ENCODE results near the gene RNF207. TPM values are rescaled to one million over a fixed set of nuclear protein-coding genes. Genes with fewer than 3 reads are reported as not detected.
A peak's percentile ranks its signal among the peaks of the same experiment; 100 is the strongest.

Gene RNF207
- total RNA-seq, 1 experiment from 2014 or later, result 7.8 TPM

GRCh38 chr1:6184083-6184783 lies 21.7 kb upstream of the RNF207 start:
- H3K27me3 ChIP-seq, result no peaks in the 10 kb centered on the region
- peaks cover 45% of the 10 kb centered on the region for H3K36me3 ChIP-seq
- no peaks in the 10 kb centered on the region for H3K9me3 ChIP-seq
- H3K4me3 ChIP-seq, result no peak overlapping the region
- no peak for DNase-seq

GRCh38 chr1:6185151-6185550 lies 20.8 kb upstream of the RNF207 start:
- H3K9me3 ChIP-seq, result no peaks in the 10 kb centered on the region
- no peak overlapping the region for H3K4me3 ChIP-seq
- DNase-seq, result no peak
- peaks cover 55% of the 10 kb centered on the region for H3K36me3 ChIP-seq
- no peaks in the 10 kb centered on the region for H3K27me3 ChIP-seq

- Histone ChIP-seq H3K27me3 (no peaks in the 10 kb centered on the region), H3K4me3 (no peak overlapping the region), H3K36me3 (peaks cover 61% of the 10 kb centered on the region), H3K9me3 (no peaks in the 10 kb centered on the region)
- no peak for DNase-seq
Observed at GRCh38 chr1:6185635-6186382, 20.1 kb upstream of the RNF207 start.

DNA sequence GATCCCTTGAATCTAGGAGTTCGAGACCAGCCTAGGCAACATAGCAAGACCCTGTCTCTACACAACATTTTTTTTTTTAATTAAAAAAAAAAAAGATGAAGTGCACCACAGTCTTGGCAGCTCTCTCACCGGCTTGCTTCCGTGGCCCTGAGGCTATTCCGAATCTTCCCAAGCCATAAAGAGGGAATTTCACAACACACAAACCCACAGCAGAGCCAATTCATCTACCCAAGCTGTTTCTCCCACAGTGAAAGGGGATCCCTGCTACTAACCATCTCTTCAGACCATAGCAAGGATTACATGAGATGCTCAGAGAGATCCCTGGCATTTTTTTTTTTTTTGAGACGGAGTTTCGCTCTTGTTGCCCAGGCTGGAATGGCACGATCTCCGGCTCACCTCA lies 17.5 kb upstream of the RNF207 start:
- Histone ChIP-seq H3K9me3 (no peaks in the 10 kb centered on the region), H3K36me3 (peaks cover 82% of the 10 kb centered on the region), H3K4me3 (no peak overlapping the region), H3K27me3 (no peaks in the 10 kb centered on the region)
- no peak for DNase-seq

DNA sequence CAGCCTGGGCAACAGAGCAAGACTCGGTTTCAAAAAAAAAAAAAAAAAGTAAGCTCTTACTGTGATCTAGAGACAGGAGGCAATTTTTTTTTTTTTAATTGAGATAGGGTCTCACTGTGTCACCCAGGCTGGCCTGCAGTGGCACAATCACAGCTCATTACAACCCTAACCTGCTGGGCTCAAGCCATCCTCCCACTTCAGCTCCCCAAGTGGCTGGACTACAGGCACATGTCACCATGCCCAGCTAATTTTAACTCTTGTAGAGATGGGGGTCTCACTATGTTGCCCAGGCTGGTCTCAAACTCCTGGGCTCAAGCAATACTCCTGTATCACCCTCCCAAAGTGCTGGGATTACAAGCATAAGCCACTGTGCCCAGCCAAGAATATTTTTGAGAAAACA lies 14.0 kb upstream of the RNF207 start:
- H3K36me3 ChIP-seq, result peaks cover 89% of the 10 kb centered on the region
- H3K27me3 ChIP-seq, result no peaks in the 10 kb centered on the region
- DNase-seq, result no peak
- no peak overlapping the region for H3K4me3 ChIP-seq
- H3K9me3 ChIP-seq, result no peaks in the 10 kb centered on the region

- no peaks in the 10 kb centered on the region for H3K9me3 ChIP-seq
Observed at GRCh38 chr1:6197746-6198427, 8.0 kb upstream of the RNF207 start.

DNA sequence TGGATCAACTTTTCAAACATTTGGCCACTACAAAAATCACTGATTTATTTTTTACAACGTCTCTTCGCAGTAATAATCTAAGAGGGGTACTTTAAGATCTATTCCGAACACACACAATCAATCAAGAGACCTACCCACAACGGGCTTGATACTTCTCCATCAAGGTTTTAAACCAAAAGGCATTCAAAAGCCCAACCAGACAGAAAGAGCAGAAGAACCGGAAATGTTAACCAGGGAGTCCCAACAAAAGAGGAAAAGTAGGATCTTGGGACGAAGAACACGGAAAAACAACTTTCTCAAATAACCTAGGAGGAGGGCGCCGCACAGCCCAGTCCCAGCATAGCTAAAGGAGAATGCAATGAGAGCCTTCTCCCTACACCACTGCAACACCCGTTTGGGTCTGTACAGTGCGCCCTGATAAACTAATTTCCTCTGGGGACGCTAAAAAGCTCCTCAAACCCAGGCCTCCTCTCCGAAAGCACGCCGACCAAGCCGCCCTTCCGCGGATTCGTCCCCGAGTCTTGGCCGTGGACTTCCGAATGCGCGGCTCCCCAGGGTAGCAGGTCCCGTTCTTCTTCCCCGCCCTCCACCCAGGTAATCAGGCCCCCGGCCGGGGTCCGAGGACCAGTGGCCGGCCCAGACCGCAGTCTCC lies 7.1 kb upstream of the RNF207 start:
- DNase-seq, result no peak
- H3K36me3 ChIP-seq, result peaks cover 58% of the 10 kb centered on the region
- peak overlapping the region; percentile 97 for H3K4me3 ChIP-seq
- H3K9me3 ChIP-seq, result no peaks in the 10 kb centered on the region
- H3K27me3 ChIP-seq, result no peaks in the 10 kb centered on the region

More at GRCh38 chr1:6197746-6198427, 8.0 kb upstream of the RNF207 start:
- no peaks in the 10 kb centered on the region for H3K27me3 ChIP-seq
- H3K4me3 ChIP-seq, result peak overlapping the region; percentile 97
- H3K36me3 ChIP-seq, result peaks cover 64% of the 10 kb centered on the region
- DNase-seq, result no peak

- Histone ChIP-seq H3K27me3 (no peaks in the 10 kb centered on the region), H3K36me3 (peaks cover 50% of the 10 kb centered on the region), H3K4me3 (peak within 1 kb of the TSS; percentile 97), H3K9me3 (no peaks in the 10 kb centered on the region)
- peak; percentile 98 for DNase-seq
Observed at GRCh38 chr1:6199298-6200187, 6.4 kb upstream of the RNF207 start, which contains the start of gene RPL22. TSS of gene RPL22 (minus strand) at chr1:6199595. CDS start at chr1:6199573, 22 bp downstream.

DNA sequence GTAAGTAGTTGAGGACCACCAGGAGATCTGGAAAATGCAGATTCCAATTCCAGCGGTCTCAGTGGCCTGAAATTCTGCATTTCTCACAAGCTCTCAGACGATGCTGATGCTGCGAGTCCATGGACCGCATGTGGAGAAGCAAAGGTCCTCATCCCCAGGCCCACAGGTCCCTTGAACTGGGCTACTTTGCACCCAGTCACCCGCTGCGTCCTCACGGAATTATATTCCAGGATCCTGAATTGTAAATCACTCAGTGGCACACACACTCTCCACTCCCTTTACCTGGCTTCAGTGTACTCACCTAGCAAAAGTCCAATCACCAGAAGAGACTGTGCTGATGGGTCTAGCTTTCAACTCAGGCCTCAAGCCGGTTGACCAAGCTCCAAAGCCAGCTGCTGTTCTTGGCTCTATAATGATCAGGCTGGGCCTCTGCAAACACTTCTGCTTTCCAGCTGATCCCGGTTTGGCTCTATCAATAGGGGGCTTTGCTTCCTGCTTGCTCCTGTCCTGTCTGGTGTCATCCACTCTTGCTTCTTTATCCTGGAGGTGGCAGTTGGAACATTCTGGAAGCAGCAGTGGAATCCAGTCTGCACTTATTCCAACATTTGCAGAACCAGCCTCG lies 5.6 kb upstream of the RNF207 start:
- H3K9me3 ChIP-seq, result no peaks in the 10 kb centered on the region
- no peaks in the 10 kb centered on the region for H3K27me3 ChIP-seq
- H3K36me3 ChIP-seq, result peaks cover 47% of the 10 kb centered on the region
- peak overlapping the region; percentile 97 for H3K4me3 ChIP-seq
- no peak for DNase-seq

DNA sequence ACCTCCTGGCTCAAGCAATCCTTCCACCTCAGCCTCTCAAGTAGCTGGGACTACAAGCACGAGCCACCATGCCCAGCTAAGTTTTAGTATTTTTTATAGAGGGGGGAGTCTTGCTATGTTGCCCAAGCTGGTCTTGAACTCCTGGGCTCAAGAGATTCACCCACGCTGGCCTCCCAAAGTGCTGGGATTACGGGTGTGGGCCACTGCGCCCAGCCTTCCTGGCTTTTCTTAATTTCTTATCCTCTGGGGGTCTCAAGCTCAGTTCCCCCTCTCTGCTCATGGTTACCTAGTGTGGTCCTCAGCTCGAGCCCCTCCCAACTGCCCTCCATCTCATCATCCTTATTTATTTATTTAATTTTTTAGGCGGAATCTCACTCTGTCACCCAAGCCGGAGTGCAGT lies 3.7 kb upstream of the RNF207 start:
- Histone ChIP-seq H3K36me3 (peaks cover 27% of the 10 kb centered on the region), H3K4me3 (no peak overlapping the region), H3K27me3 (no peaks in the 10 kb centered on the region), H3K9me3 (no peaks in the 10 kb centered on the region)
- DNase-seq, result no peak

DNA sequence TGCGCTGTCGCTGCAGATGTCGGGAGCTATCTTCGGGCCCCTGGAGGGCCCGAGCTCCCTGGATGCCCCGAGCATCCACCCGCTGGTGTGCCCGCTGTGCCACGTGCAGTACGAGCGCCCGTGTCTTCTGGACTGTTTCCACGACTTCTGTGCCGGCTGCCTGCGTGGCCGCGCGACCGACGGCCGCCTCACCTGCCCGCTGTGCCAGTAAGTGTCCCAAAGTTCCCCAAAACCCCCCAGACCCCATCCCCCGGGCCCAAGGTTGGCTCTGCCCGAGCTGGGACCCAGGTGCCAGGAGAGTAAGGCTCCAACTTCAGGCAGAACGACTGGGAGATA lies 569 bp downstream of the RNF207 start:
- no peaks in the 10 kb centered on the region for H3K27me3 ChIP-seq
- peaks cover 19% of the 10 kb centered on the region for H3K36me3 ChIP-seq
- no peak for DNase-seq
- H3K4me3 ChIP-seq, result no peak overlapping the region
- no peaks in the 10 kb centered on the region for H3K9me3 ChIP-seq

- DNase-seq, result no peak
- Histone ChIP-seq H3K27me3 (no peaks in the 10 kb centered on the region), H3K4me3 (no peak overlapping the region)
Observed at GRCh38 chr1:6207075-6207885, 1.4 kb downstream of the RNF207 start.

DNA sequence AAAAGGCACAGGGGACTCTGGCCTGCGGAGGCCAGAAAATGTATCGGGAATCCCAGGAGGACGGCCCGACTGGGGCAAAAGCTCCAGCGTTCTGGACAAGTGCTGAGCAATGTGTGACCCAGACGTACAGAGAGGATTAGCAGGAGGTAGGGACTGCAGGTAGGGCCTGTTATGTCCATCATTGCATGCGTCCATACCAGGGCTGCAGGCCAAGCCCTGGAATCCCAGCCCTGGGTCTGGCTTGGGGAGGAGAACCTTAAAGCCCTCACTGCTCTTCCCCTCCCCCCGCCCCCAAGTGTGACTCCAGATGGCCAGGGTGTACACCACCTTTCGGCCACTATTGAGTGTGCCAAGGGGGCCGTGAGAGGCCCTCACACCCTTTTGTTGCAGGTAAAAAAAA lies 2.0 kb downstream of the RNF207 start:
- Histone ChIP-seq H3K4me3 (peak overlapping the region; percentile 76), H3K9me3 (no peaks in the 10 kb centered on the region)
- DNase-seq, result no peak

More at GRCh38 chr1:6207075-6207885, 1.4 kb downstream of the RNF207 start:
- Histone ChIP-seq H3K9me3 (no peaks in the 10 kb centered on the region), H3K36me3 (peaks cover 25% of the 10 kb centered on the region)

GRCh38 chr1:6208723-6209660 lies 3.1 kb downstream of the RNF207 start:
- peaks cover 31% of the 10 kb centered on the region for H3K36me3 ChIP-seq
- peak overlapping the region; percentile 76 for H3K4me3 ChIP-seq
- H3K27me3 ChIP-seq, result no peaks in the 10 kb centered on the region
- no peaks in the 10 kb centered on the region for H3K9me3 ChIP-seq
- peak; percentile 80 for DNase-seq

More for the DNA sequence above, 2.0 kb downstream of the RNF207 start:
- H3K36me3 ChIP-seq, result peaks cover 29% of the 10 kb centered on the region
- no peaks in the 10 kb centered on the region for H3K27me3 ChIP-seq
